Vagina (tissue), 2 donors: Measurements from ENCODE around the gene TLE5. TPM values are rescaled to one million over a fixed set of nuclear protein-coding genes. Genes with fewer than 3 reads are reported as not detected.

ENCODE experiments used
- DNase-seq, 2 donors: peaks; one replicate each; pipeline ENCODE4 v3.0.0-alpha.2; 2017; ENCODE audit errors: extremely low spot score in 2 of 2
- H3K27ac ChIP-seq: fragments of 200-600 bp; sonication (generic); one replicate; pipeline ENCODE4 v1.5.1; 2019
- H3K27me3 ChIP-seq: fragments of 200-600 bp; sonication (generic); one replicate; pipeline ENCODE4 v1.5.1; 2019
- H3K36me3 ChIP-seq, 2 donors: fragments of 200-600 bp; sonication (generic); one replicate each; pipeline ENCODE4 v1.5.1; 2017 to 2019
- H3K4me1 ChIP-seq: fragments of 200-600 bp; sonication (generic); one replicate; pipeline ENCODE4 v1.5.1; 2019
- H3K4me3 ChIP-seq, 2 donors: fragments of 200-600 bp; sonication (generic); 1 replicate in 1 of 2; 2 replicates in 1 of 2; pipeline ENCODE4 v1.5.1; 2016 to 2019
- H3K9me3 ChIP-seq: fragments of 200-600 bp; sonication (generic); one replicate; pipeline ENCODE4 v1.5.1; 2019
- CTCF ChIP-seq, 3 experiments: fragments of 450-650 bp in 2 of 3; fragments of 200-600 bp in 1 of 3; sonication (generic) in 1 of 3; IDR thresholded peaks; one replicate each; pipeline ENCODE4 v1.5.1; 2017 to 2019; ENCODE audit warnings: antibody characterized with exemption in 3 of 3, mild to moderate bottlenecking in 2 of 3, moderate library complexity in 2 of 3
- POLR2A ChIP-seq, 2 donors: fragments of 450-650 bp; IDR thresholded peaks; one replicate each; pipeline ENCODE4 v1.6.1; 2017; ENCODE audit warnings: antibody characterized with exemption in 2 of 2, mild to moderate bottlenecking in 2 of 2, moderate library complexity in 2 of 2
- POLR2AphosphoS5 ChIP-seq, 2 donors: sonication (generic); formaldehyde crosslinking; IDR thresholded peaks; one replicate each; pipeline ENCODE4 v1.9.0; 2017; ENCODE audit warnings: antibody characterized with exemption in 2 of 2, mild to moderate bottlenecking in 2 of 2, low read depth in 1 of 2; ENCODE audit not compliant: insufficient read depth in 1 of 2
- intact Hi-C: fragments of 100-400 bp; cut with DNase I; formaldehyde crosslinking; loops from one replicate; pipeline ENCODE4 v1.15.1; 2023
- total RNA-seq: library from RNA; depleted of rRNA; stranded (reverse); fragments of >200 nt; gene quantifications from one replicate; pipeline ENCODE4 v1.2.3, GENCODE V29; 2016

Gene TLE5
- total RNA-seq, 1 donor from 2014 or later: 451 TPM

- Histone ChIP-seq H3K4me3 (no peak overlapping the region), H3K27me3 (no peaks in the 10 kb centered on the region), H3K36me3 (no peaks in the 10 kb centered on the region), H3K4me1 (peaks cover 19% of the 10 kb centered on the region), H3K27ac (no peak overlapping the region), H3K9me3 (no peaks in the 10 kb centered on the region)
- intact Hi-C loops: no loop called here
- DNase-seq: no peak
- TF ChIP-seq POLR2A (IDR thresholded peaks at IDR 0.05): no peak
- no peak for TF ChIP-seq POLR2AphosphoS5 (IDR thresholded peaks at IDR 0.05; ENCODE audit: insufficient read depth in 1 of 2, low read depth in 1 of 2)
- TF ChIP-seq CTCF (IDR thresholded peaks at IDR 0.05): no peak
Measured at GRCh38 chr19:3026768-3027167, 35.5 kb downstream of the TLE5 start.

- intact Hi-C loops: no loop called here
- H3K27me3 ChIP-seq: no peaks in the 10 kb centered on the region
- H3K4me3 ChIP-seq: no peak overlapping the region
- peaks cover 19% of the 10 kb centered on the region for H3K4me1 ChIP-seq
- no peak for DNase-seq
- H3K27ac ChIP-seq: no peak overlapping the region
- TF ChIP-seq CTCF (IDR thresholded peaks at IDR 0.05): no peak
- no peak for TF ChIP-seq POLR2AphosphoS5 (IDR thresholded peaks at IDR 0.05; ENCODE audit: insufficient read depth in 1 of 2, low read depth in 1 of 2)
- no peak for TF ChIP-seq POLR2A (IDR thresholded peaks at IDR 0.05)
- H3K9me3 ChIP-seq: no peaks in the 10 kb centered on the region
- H3K36me3 ChIP-seq: no peaks in the 10 kb centered on the region
Measured at GRCh38 chr19:3025549-3025886, 36.8 kb downstream of the TLE5 start.

- peaks cover 19% of the 10 kb centered on the region for H3K4me1 ChIP-seq
- no peaks in the 10 kb centered on the region for H3K36me3 ChIP-seq
- TF ChIP-seq CTCF (IDR thresholded peaks at IDR 0.05) (no peak), POLR2A (IDR thresholded peaks at IDR 0.05) (no peak), POLR2AphosphoS5 (IDR thresholded peaks at IDR 0.05; ENCODE audit: insufficient read depth in 1 of 2, low read depth in 1 of 2) (no peak)
- no peaks in the 10 kb centered on the region for H3K27me3 ChIP-seq
- DNase-seq: no peak
- no peak overlapping the region for H3K27ac ChIP-seq
- H3K9me3 ChIP-seq: no peaks in the 10 kb centered on the region
- no peak overlapping the region for H3K4me3 ChIP-seq
- intact Hi-C loops: no loop called here
Measured at GRCh38 chr19:3024870-3025548, 37.3 kb downstream of the TLE5 start.

GRCh38 chr19:3024509-3024869 is 37.8 kb downstream of the TLE5 start:
- no peak for DNase-seq
- H3K4me3 ChIP-seq: no peak overlapping the region
- TF ChIP-seq POLR2A (IDR thresholded peaks at IDR 0.05) (no peak), POLR2AphosphoS5 (IDR thresholded peaks at IDR 0.05; ENCODE audit: insufficient read depth in 1 of 2, low read depth in 1 of 2) (no peak), CTCF (IDR thresholded peaks at IDR 0.05) (no peak)
- no peaks in the 10 kb centered on the region for H3K9me3 ChIP-seq
- intact Hi-C loops: no loop called here
- no peaks in the 10 kb centered on the region for H3K36me3 ChIP-seq
- H3K27ac ChIP-seq: no peak overlapping the region
- H3K4me1 ChIP-seq: peaks cover 14% of the 10 kb centered on the region
- no peaks in the 10 kb centered on the region for H3K27me3 ChIP-seq

- Histone ChIP-seq H3K4me1 (no peaks in the 10 kb centered on the region), H3K9me3 (no peaks in the 10 kb centered on the region), H3K36me3 (no peaks in the 10 kb centered on the region), H3K4me3 (no peak overlapping the region), H3K27ac (no peak overlapping the region), H3K27me3 (no peaks in the 10 kb centered on the region)
- intact Hi-C loops: no loop called here
- TF ChIP-seq POLR2A (IDR thresholded peaks at IDR 0.05): no peak
- no peak for TF ChIP-seq POLR2AphosphoS5 (IDR thresholded peaks at IDR 0.05; ENCODE audit: insufficient read depth in 1 of 2, low read depth in 1 of 2)
- TF ChIP-seq CTCF (IDR thresholded peaks at IDR 0.05): no peak
- DNase-seq: no peak
Measured at GRCh38 chr19:3020321-3020960, 41.9 kb downstream of the TLE5 start.
